ENCODE results near the gene EEFSEC.

Gene EEFSEC

GRCh38 chr3:128457937-128458336 is 304.7 kb downstream of the EEFSEC start:
- no peak for DNase-seq

Measured in activated T-cell treated with anti-CD3 and anti-CD28 coated beads for 4 hours (primary cell).